ENCODE data around the gene ROR2. TPM values are rescaled to one million over a fixed set of nuclear protein-coding genes. Genes with fewer than 3 reads are reported as not detected.

Gene ROR2
- polyA plus RNA-seq, 2 donors = 1.7 to 3.6 TPM

- Histone ChIP-seq H3K36me3 (ENCODE audit: control insufficient read depth in 2 of 2, insufficient read depth in 2 of 2, low read length in 1 of 2) (no peaks in the 10 kb centered on the region), H3K4me1 (ENCODE audit: control insufficient read depth in 2 of 2, insufficient read depth in 2 of 2, low read length in 1 of 2) (peaks cover 2 to 6% of the 10 kb centered on the region in 2 donors), H3K4me3 (ENCODE audit: low read depth in 1 of 2, low read length in 2 of 2) (no peak overlapping the region), H3K27me3 (ENCODE audit: control insufficient read depth in 1 of 2, insufficient read depth in 2 of 2, low read length in 2 of 2) (no peaks in the 10 kb centered on the region), H3K27ac (ENCODE audit: low read depth in 2 of 2, low read length in 1 of 2) (no peak overlapping the region), H3K9me3 (ENCODE audit: control insufficient read depth in 2 of 2, insufficient read depth in 1 of 2, low read depth in 1 of 2, low read length in 1 of 2) (no peaks in the 10 kb centered on the region)
- WGBS, 2 donors = 67 to 83% methylated on average over 5 of the region's 5 CpGs
Measured at GRCh38 chr9:91835216-91835615, 114.8 kb downstream of the ROR2 start.

GRCh38 chr9:91834740-91835139 is 115.3 kb downstream of the ROR2 start:
- Histone ChIP-seq H3K4me3 (ENCODE audit: low read depth in 1 of 2, low read length in 2 of 2) (no peak overlapping the region), H3K27me3 (ENCODE audit: control insufficient read depth in 1 of 2, insufficient read depth in 2 of 2, low read length in 2 of 2) (no peaks in the 10 kb centered on the region), H3K36me3 (ENCODE audit: control insufficient read depth in 2 of 2, insufficient read depth in 2 of 2, low read length in 1 of 2) (no peaks in the 10 kb centered on the region), H3K27ac (ENCODE audit: low read depth in 2 of 2, low read length in 1 of 2) (no peak overlapping the region), H3K9me3 (ENCODE audit: control insufficient read depth in 2 of 2, insufficient read depth in 1 of 2, low read depth in 1 of 2, low read length in 1 of 2) (no peaks in the 10 kb centered on the region), H3K4me1 (ENCODE audit: control insufficient read depth in 2 of 2, insufficient read depth in 2 of 2, low read length in 1 of 2) (peaks cover 2 to 6% of the 10 kb centered on the region in 2 donors)
- 67 to 72% methylated on average over 3 of the region's 3 CpGs for WGBS, 2 donors

- peaks cover 2 to 6% of the 10 kb centered on the region in 2 donors for H3K4me1 ChIP-seq (ENCODE audit: control insufficient read depth in 2 of 2, insufficient read depth in 2 of 2, low read length in 1 of 2)
- WGBS, 2 donors = 67 to 79% methylated on average over 7 of the region's 7 CpGs
Measured at GRCh38 chr9:91833878-91834255, 116.2 kb downstream of the ROR2 start.

GRCh38 chr9:91833096-91833877 is 116.7 kb downstream of the ROR2 start:
- Histone ChIP-seq H3K27me3 (ENCODE audit: control insufficient read depth in 1 of 2, insufficient read depth in 2 of 2, low read length in 2 of 2) (no peaks in the 10 kb centered on the region), H3K4me3 (ENCODE audit: low read depth in 1 of 2, low read length in 2 of 2) (no peak overlapping the region), H3K4me1 (ENCODE audit: control insufficient read depth in 2 of 2, insufficient read depth in 2 of 2, low read length in 1 of 2) (peaks cover 2 to 6% of the 10 kb centered on the region in 2 donors), H3K9me3 (ENCODE audit: control insufficient read depth in 2 of 2, insufficient read depth in 1 of 2, low read depth in 1 of 2, low read length in 1 of 2) (no peaks in the 10 kb centered on the region), H3K27ac (ENCODE audit: low read depth in 2 of 2, low read length in 1 of 2) (peak overlapping the region in 1 of 2 donors; percentile 4), H3K36me3 (ENCODE audit: control insufficient read depth in 2 of 2, insufficient read depth in 2 of 2, low read length in 1 of 2) (no peaks in the 10 kb centered on the region)
- WGBS, 2 donors = 90% methylated on average over 25 of the region's 25 CpGs

More at GRCh38 chr9:91833878-91834255, 116.2 kb downstream of the ROR2 start:
- Histone ChIP-seq H3K36me3 (ENCODE audit: control insufficient read depth in 2 of 2, insufficient read depth in 2 of 2, low read length in 1 of 2) (no peaks in the 10 kb centered on the region), H3K9me3 (ENCODE audit: control insufficient read depth in 2 of 2, insufficient read depth in 1 of 2, low read depth in 1 of 2, low read length in 1 of 2) (no peaks in the 10 kb centered on the region), H3K27ac (ENCODE audit: low read depth in 2 of 2, low read length in 1 of 2) (peak overlapping the region in 1 of 2 donors; percentile 4), H3K4me3 (ENCODE audit: low read depth in 1 of 2, low read length in 2 of 2) (no peak overlapping the region), H3K27me3 (ENCODE audit: control insufficient read depth in 1 of 2, insufficient read depth in 2 of 2, low read length in 2 of 2) (no peaks in the 10 kb centered on the region)

- Histone ChIP-seq H3K4me3 (ENCODE audit: low read depth in 1 of 2, low read length in 2 of 2) (no peak overlapping the region), H3K27me3 (ENCODE audit: control insufficient read depth in 1 of 2, insufficient read depth in 2 of 2, low read length in 2 of 2) (no peaks in the 10 kb centered on the region), H3K36me3 (ENCODE audit: control insufficient read depth in 2 of 2, insufficient read depth in 2 of 2, low read length in 1 of 2) (no peaks in the 10 kb centered on the region), H3K4me1 (ENCODE audit: control insufficient read depth in 2 of 2, insufficient read depth in 2 of 2, low read length in 1 of 2) (peaks cover 2 to 6% of the 10 kb centered on the region in 2 donors), H3K27ac (ENCODE audit: low read depth in 2 of 2, low read length in 1 of 2) (no peak overlapping the region), H3K9me3 (ENCODE audit: control insufficient read depth in 2 of 2, insufficient read depth in 1 of 2, low read depth in 1 of 2, low read length in 1 of 2) (no peaks in the 10 kb centered on the region)
- 83 to 91% methylated on average over 7 of the region's 7 CpGs for WGBS, 2 donors
Measured at GRCh38 chr9:91832322-91832721, 117.7 kb downstream of the ROR2 start.

GRCh38 chr9:91825866-91826265 is 124.2 kb downstream of the ROR2 start:
- H3K36me3 ChIP-seq (ENCODE audit: control insufficient read depth in 2 of 2, insufficient read depth in 2 of 2, low read length in 1 of 2) = no peaks in the 10 kb centered on the region
- H3K4me3 ChIP-seq (ENCODE audit: low read depth in 1 of 2, low read length in 2 of 2) = no peak overlapping the region
- H3K4me1 ChIP-seq (ENCODE audit: control insufficient read depth in 2 of 2, insufficient read depth in 2 of 2, low read length in 1 of 2) = peaks cover 0 to 4% of the 10 kb centered on the region in 2 donors
- peak overlapping the region in 1 of 2 donors; percentile 28 for H3K27ac ChIP-seq (ENCODE audit: low read depth in 2 of 2, low read length in 1 of 2)
- no peaks in the 10 kb centered on the region for H3K9me3 ChIP-seq (ENCODE audit: control insufficient read depth in 2 of 2, insufficient read depth in 1 of 2, low read depth in 1 of 2, low read length in 1 of 2)
- WGBS, 2 donors = 92 to 93% methylated on average over 8 of the region's 8 CpGs
- no peaks in the 10 kb centered on the region for H3K27me3 ChIP-seq (ENCODE audit: control insufficient read depth in 1 of 2, insufficient read depth in 2 of 2, low read length in 2 of 2)

- Histone ChIP-seq H3K4me1 (ENCODE audit: control insufficient read depth in 2 of 2, insufficient read depth in 2 of 2, low read length in 1 of 2) (peaks cover 0 to 4% of the 10 kb centered on the region in 2 donors), H3K4me3 (ENCODE audit: low read depth in 1 of 2, low read length in 2 of 2) (no peak overlapping the region), H3K36me3 (ENCODE audit: control insufficient read depth in 2 of 2, insufficient read depth in 2 of 2, low read length in 1 of 2) (no peaks in the 10 kb centered on the region), H3K9me3 (ENCODE audit: control insufficient read depth in 2 of 2, insufficient read depth in 1 of 2, low read depth in 1 of 2, low read length in 1 of 2) (no peaks in the 10 kb centered on the region), H3K27ac (ENCODE audit: low read depth in 2 of 2, low read length in 1 of 2) (peak overlapping the region; percentile 48 to 50), H3K27me3 (ENCODE audit: control insufficient read depth in 1 of 2, insufficient read depth in 2 of 2, low read length in 2 of 2) (no peaks in the 10 kb centered on the region)
- 39 to 58% methylated on average over 4 of the region's 4 CpGs for WGBS, 2 donors
Measured at GRCh38 chr9:91825422-91825821, 124.6 kb downstream of the ROR2 start.

- Histone ChIP-seq H3K27ac (ENCODE audit: low read depth in 2 of 2, low read length in 1 of 2) (peak overlapping the region; percentile 48 to 50), H3K4me3 (ENCODE audit: low read depth in 1 of 2, low read length in 2 of 2) (no peak overlapping the region), H3K36me3 (ENCODE audit: control insufficient read depth in 2 of 2, insufficient read depth in 2 of 2, low read length in 1 of 2) (no peaks in the 10 kb centered on the region), H3K9me3 (ENCODE audit: control insufficient read depth in 2 of 2, insufficient read depth in 1 of 2, low read depth in 1 of 2, low read length in 1 of 2) (no peaks in the 10 kb centered on the region), H3K27me3 (ENCODE audit: control insufficient read depth in 1 of 2, insufficient read depth in 2 of 2, low read length in 2 of 2) (no peaks in the 10 kb centered on the region), H3K4me1 (ENCODE audit: control insufficient read depth in 2 of 2, insufficient read depth in 2 of 2, low read length in 1 of 2) (peaks cover 0 to 4% of the 10 kb centered on the region in 2 donors)
- 58 to 65% methylated on average over 18 of the region's 18 CpGs for WGBS, 2 donors
Measured at GRCh38 chr9:91824601-91825305, 125.3 kb downstream of the ROR2 start.

GRCh38 chr9:91824151-91824550 is 125.9 kb downstream of the ROR2 start:
- 87 to 92% methylated on average over 4 of the region's 4 CpGs for WGBS, 2 donors
- Histone ChIP-seq H3K9me3 (ENCODE audit: control insufficient read depth in 2 of 2, insufficient read depth in 1 of 2, low read depth in 1 of 2, low read length in 1 of 2) (no peaks in the 10 kb centered on the region), H3K4me3 (ENCODE audit: low read depth in 1 of 2, low read length in 2 of 2) (no peak overlapping the region), H3K4me1 (ENCODE audit: control insufficient read depth in 2 of 2, insufficient read depth in 2 of 2, low read length in 1 of 2) (peaks cover 0 to 4% of the 10 kb centered on the region in 2 donors), H3K27ac (ENCODE audit: low read depth in 2 of 2, low read length in 1 of 2) (peak overlapping the region; percentile 2 to 4), H3K36me3 (ENCODE audit: control insufficient read depth in 2 of 2, insufficient read depth in 2 of 2, low read length in 1 of 2) (no peaks in the 10 kb centered on the region), H3K27me3 (ENCODE audit: control insufficient read depth in 1 of 2, insufficient read depth in 2 of 2, low read length in 2 of 2) (no peaks in the 10 kb centered on the region)
